OCI-LY7 (cell line): ENCODE results near the gene SETD1B. TPM values are rescaled to one million over a fixed set of nuclear protein-coding genes. Genes with fewer than 3 reads are reported as not detected.

Source experiments
- BruUV-seq: library from RNA; stranded (reverse); fragments of 400-500 nt; replicated peaks from 2 replicates; lab custom pipeline; 2021; lab: Mats Ljungman, UMichigan
- CTCF ChIA-PET: fragments of 300-600 bp; sonication (Branson Sonifier 250); formaldehyde crosslinking; loops from one replicate; lab custom pipeline; 2022; ENCODE audit warnings: antibody characterized with exemption; ENCODE audit not compliant: unreplicated experiment; lab: Charles Lee
- POLR2A ChIA-PET: fragments of 300-600 bp; sonication (Branson Sonifier 250); formaldehyde crosslinking; loops from one replicate; lab custom pipeline; 2022; ENCODE audit warnings: antibody characterized with exemption; lab: Charles Lee
- DNase-seq: peaks from one replicate; pipeline ENCODE4 v3.0.0-alpha.2; 2015; ENCODE audit warnings: low spot score
- H2AFZ ChIP-seq: fragments of 200-600 bp; sonication (generic), shearing (Covaris generic); 2 replicates; pipeline ENCODE4 v1.6.1; 2014; ENCODE audit warnings: mild to moderate bottlenecking, antibody characterized with exemption, low read length, moderate library complexity
- H3K27ac ChIP-seq: fragments of 200-600 bp; sonication (generic); 2 replicates; pipeline ENCODE4 v1.5.1; 2014; ENCODE audit warnings: mixed run types, low read depth, mild to moderate bottlenecking, moderate library complexity, low read length, inconsistent platforms; ENCODE audit not compliant: poor library complexity, severe bottlenecking
- H3K36me3 ChIP-seq: fragments of 200-600 bp; sonication (generic); 2 replicates; pipeline ENCODE4 v1.6.1; 2014; ENCODE audit warnings: mild to moderate bottlenecking, antibody characterized with exemption, low read length, moderate library complexity, mixed read lengths; ENCODE audit not compliant: insufficient read depth
- H3K4me1 ChIP-seq: fragments of 200-600 bp; sonication (generic); 2 replicates; pipeline ENCODE4 v1.5.1; 2014; ENCODE audit warnings: mild to moderate bottlenecking, low read length; ENCODE audit not compliant: insufficient read depth, poor library complexity, severe bottlenecking
- H3K4me2 ChIP-seq: fragments of 200-600 bp; sonication (generic); 2 replicates; pipeline ENCODE4 v1.6.1; 2014; ENCODE audit warnings: mild to moderate bottlenecking, low read length
- H3K4me3 ChIP-seq: fragments of 200-600 bp; sonication (generic); 2 replicates; pipeline ENCODE4 v1.5.1; 2014; ENCODE audit warnings: mild to moderate bottlenecking, low read depth, low read length; ENCODE audit not compliant: poor library complexity, severe bottlenecking
- H3K79me2 ChIP-seq: fragments of 200-600 bp; sonication (generic); 2 replicates; pipeline ENCODE4 v1.6.1; 2016; ENCODE audit warnings: low read depth, mild to moderate bottlenecking, low read length, moderate library complexity, mixed read lengths; ENCODE audit not compliant: insufficient read depth
- H3K9me2 ChIP-seq: fragments of 200-600 bp; sonication (generic); 2 replicates; pipeline ENCODE4 v1.6.1; 2016; ENCODE audit warnings: mild to moderate bottlenecking, low read length, mixed read lengths; ENCODE audit not compliant: insufficient read depth
- H3K9me3 ChIP-seq: fragments of 200-600 bp; sonication (generic); 2 replicates; pipeline ENCODE4 v1.6.1; 2014; ENCODE audit warnings: mild to moderate bottlenecking, mixed run types, low read length, mixed read lengths
- H4K20me1 ChIP-seq: fragments of 200-600 bp; sonication (generic); 2 replicates; pipeline ENCODE4 v1.6.1; 2014; ENCODE audit warnings: mild to moderate bottlenecking, antibody characterized with exemption, low read length, moderate library complexity, mixed read lengths; ENCODE audit not compliant: insufficient read depth
- EZH2phosphoT487 ChIP-seq: fragments of 200-600 bp; sonication (generic); IDR thresholded peaks from 2 replicates; pipeline ENCODE4 v1.6.1; 2018; ENCODE audit warnings: low read depth, borderline replicate concordance, mild to moderate bottlenecking, mixed run types, antibody characterized with exemption, low read length, moderate library complexity, mixed read lengths
- intact Hi-C: fragments of 100-400 bp; cut with micrococcal nuclease; formaldehyde crosslinking; loops from one replicate; pipeline ENCODE4 v1.10.0; 2022; ENCODE audit not compliant: unreplicated experiment
- total RNA-seq, 2 experiments: library from RNA; depleted of rRNA in 1 of 2; stranded (reverse); fragments of >200 nt in 1 of 2; shearing (Covaris generic) in 1 of 2; gene quantifications; 2 replicates each; pipeline ENCODE4 v1.2.3, GENCODE V29; 2014 to 2022
- TF ChIP-seq, protein P1 (sequence below): fragments of 200-600 bp; sonication (generic); conservative IDR thresholded peaks from 2 replicates; pipeline ENCODE4 v1.5.1; 2014; ENCODE audit warnings: mild to moderate bottlenecking, antibody characterized with exemption, low read length, moderate library complexity, mixed read lengths

Gene SETD1B
- total RNA-seq, 2 experiments from 2014 or later = 4.7 to 22.5 TPM

DNA sequence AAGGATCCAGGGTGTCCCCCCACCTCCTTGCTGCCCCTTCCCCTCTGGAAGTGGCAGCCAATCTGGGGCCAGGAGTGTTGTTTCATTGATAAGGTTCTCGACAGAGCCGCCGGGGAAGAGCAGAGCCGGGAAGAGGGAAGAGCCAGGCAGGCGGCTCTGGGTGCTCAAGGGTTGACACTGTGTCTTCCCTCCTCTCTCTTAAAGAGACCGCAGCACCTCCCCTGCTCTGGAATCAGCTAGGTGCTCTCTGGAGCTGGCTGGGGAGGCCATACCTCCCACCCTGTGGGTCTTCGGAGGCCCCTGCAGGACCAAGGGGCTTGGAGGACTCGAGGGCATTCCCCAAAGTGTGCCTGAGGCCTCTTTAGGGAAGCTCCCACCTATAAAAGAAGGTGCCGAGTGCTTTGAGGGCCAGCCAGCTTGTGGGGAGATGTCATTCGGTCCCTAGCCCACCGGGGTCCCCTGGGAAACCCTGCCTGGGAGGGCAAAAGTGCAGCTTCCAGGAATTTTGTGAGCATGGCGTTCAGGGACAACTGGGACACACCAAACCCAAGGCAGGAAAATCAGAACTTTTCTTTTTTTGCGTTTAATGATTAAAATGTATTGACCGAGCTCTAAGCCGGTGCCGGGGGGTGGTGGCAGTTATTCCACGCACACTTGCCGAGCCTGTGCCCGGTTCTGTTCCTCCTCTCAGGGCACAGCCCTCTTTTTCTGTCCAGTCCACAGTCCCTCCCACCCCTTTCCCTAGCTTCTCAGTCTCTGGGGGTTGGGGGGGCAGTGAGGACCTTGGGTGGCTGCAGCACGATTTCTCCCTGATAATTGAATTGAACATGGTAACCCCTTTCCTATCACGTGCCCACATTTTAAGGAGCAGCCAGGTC, 3.0 kb downstream of the SETD1B start:
- H3K9me2 ChIP-seq = no peaks in the 10 kb centered on the region
- H2AFZ ChIP-seq = no peak overlapping the region
- ChIA-PET CTCF (interaction anchor here (0.9 kb wide), 1 partner anchor 12 kb away, joined by 4 read pairs; no protein-coding TSS in a partner anchor), POLR2A (interaction anchor here (0.5 to 1.0 kb wide), 8 partner anchors 8 to 1516 kb away, joined by 3 to 7 read pairs (median 3); no protein-coding TSS in a partner anchor)
- H3K79me2 ChIP-seq = peaks cover 25% of the 10 kb centered on the region; the same call in 1 of the 2 replicates
- peaks cover 54% of the 10 kb centered on the region for H3K4me1 ChIP-seq
- peak overlapping the region; percentile 45 for H3K27ac ChIP-seq
- intact Hi-C loops = no loop called here
- no peak for TF ChIP-seq EZH2phosphoT487
- TF ChIP-seq, protein P1, sequence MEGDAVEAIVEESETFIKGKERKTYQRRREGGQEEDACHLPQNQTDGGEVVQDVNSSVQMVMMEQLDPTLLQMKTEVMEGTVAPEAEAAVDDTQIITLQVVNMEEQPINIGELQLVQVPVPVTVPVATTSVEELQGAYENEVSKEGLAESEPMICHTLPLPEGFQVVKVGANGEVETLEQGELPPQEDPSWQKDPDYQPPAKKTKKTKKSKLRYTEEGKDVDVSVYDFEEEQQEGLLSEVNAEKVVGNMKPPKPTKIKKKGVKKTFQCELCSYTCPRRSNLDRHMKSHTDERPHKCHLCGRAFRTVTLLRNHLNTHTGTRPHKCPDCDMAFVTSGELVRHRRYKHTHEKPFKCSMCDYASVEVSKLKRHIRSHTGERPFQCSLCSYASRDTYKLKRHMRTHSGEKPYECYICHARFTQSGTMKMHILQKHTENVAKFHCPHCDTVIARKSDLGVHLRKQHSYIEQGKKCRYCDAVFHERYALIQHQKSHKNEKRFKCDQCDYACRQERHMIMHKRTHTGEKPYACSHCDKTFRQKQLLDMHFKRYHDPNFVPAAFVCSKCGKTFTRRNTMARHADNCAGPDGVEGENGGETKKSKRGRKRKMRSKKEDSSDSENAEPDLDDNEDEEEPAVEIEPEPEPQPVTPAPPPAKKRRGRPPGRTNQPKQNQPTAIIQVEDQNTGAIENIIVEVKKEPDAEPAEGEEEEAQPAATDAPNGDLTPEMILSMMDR = no peak
- H3K9me3 ChIP-seq = no peaks in the 10 kb centered on the region
- H3K4me2 ChIP-seq = peak overlapping the region; percentile 94
- H3K4me3 ChIP-seq = peak overlapping the region; percentile 75
- no TSS peak for BruUV-seq
- H4K20me1 ChIP-seq = peaks cover 6% of the 10 kb centered on the region; the same call in 1 of the 2 replicates
- H3K36me3 ChIP-seq = peaks cover 35% of the 10 kb centered on the region
- DNase-seq = no peak

DNA sequence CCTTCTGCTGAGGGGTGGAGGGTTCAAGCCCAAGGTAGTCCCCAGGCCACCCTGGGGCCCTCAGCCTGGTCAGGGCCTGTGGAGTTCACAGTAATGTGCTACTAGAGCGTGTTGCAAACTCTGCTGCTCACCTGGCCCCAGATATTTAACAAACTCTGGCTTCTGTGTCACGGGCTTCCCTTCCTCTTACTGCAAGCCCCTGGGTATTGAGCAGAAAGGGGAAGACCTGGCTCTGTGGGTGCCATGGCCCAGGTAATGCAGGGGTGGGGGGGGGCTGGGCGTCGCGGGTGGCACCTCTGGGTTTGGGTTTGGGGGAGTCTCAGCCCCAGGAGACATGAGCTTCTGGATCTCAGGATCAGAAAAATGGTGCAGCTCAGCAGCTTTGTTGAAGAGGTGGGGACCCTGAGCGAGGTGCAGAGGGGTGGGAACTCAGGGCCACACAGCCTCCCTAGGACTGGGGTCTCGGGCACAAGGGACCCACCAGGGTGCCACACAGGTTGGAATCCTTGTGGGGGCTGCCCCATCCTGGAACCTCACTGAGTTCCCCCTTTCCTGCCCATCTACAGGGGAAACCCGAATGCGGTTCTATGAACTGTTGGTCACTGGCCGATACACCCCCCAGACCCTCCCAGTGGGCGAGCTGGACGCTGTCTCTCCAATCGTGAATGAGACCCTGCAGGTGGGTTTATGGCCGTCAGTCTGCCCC, 4.0 kb downstream of the SETD1B start:
- CTCF ChIA-PET = interaction anchor here (0.9 kb wide), 1 partner anchor 13 kb away, joined by 4 read pairs; no protein-coding TSS in a partner anchor
- TF ChIP-seq EZH2phosphoT487 = no peak
- TF ChIP-seq, protein P1 = no peak
- DNase-seq = no peak
- peak overlapping the region; percentile 75 for H3K4me3 ChIP-seq
- peaks cover 19% of the 10 kb centered on the region; the same call in 1 of the 2 replicates for H3K79me2 ChIP-seq
- intact Hi-C loops = no loop called here
- H3K4me1 ChIP-seq = peaks cover 50% of the 10 kb centered on the region
- peaks cover 35% of the 10 kb centered on the region for H3K36me3 ChIP-seq
- no peaks in the 10 kb centered on the region for H3K9me3 ChIP-seq
- no peak overlapping the region for H2AFZ ChIP-seq
- H4K20me1 ChIP-seq = peaks cover 6% of the 10 kb centered on the region; the same call in 1 of the 2 replicates
- peak overlapping the region; percentile 45 for H3K27ac ChIP-seq
- POLR2A ChIA-PET = interaction anchor here (0.7 to 0.8 kb wide), 3 partner anchors 12 to 301 kb away, joined by 3 to 7 read pairs (median 4); no protein-coding TSS in a partner anchor
- no peaks in the 10 kb centered on the region for H3K9me2 ChIP-seq
- peak overlapping the region; percentile 94 for H3K4me2 ChIP-seq
- BruUV-seq = no TSS peak
